ENCODE data around the gene RPS15.

RPS15 gene

DNA sequence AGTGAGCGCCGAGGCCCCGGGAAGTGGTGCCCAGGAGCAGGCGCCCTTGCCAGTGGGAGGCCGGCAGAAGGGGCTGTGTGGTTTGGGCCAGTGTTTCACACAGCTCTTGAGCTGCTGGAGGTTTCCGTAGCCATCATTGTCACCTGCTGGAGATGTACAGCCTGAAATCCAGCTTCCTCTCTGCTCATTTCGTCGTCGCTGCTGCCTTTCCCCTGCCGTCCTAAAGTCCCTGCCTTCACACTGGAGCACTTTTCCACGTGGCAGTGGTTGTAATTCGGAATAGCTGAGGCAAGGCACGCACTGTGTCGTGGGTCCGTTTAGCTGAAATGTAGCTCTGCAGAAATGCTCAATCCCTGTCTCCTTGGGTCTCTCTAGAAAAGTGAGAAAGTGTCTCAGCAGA, 17.6 kb upstream of the RPS15 start:
- no peak for DNase-seq

DNA sequence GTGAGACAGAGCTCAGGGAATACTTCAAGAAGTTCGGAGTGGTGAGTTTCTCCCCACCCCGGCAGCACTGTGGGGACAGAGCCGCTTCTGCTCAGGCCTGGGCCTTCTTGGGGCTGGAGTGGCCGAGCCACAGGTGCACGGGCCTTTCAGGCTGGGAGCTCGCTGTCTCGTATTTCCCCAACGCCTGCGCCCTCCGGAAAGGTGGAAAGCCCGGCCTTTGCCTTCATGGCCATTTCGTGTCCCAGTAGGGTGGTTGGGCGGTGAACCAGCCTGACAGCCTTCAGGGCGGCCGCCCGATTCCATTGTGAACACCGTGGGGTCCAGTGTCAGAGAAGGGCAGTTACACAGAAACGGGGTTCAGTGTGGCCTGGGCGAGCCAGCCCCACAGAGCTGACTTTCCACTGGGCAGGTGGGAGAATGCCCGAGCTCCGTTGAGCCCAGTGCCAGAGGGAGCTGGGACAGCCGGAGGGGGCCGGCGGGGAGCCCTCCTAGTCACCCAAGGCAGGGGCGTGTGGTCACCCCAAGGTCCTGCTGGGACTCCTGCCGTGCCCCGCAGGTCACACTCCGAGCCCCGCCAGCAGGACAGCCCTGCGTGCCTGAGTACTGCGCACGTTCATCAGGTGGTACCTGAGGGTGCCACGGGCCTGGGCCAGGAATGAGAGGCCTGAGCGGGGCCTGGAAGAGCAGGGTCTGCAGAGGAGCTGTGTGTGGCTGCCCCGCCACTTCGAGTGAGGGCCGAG, 16.8 kb upstream of the RPS15 start:
- DNase-seq = no peak

DNA sequence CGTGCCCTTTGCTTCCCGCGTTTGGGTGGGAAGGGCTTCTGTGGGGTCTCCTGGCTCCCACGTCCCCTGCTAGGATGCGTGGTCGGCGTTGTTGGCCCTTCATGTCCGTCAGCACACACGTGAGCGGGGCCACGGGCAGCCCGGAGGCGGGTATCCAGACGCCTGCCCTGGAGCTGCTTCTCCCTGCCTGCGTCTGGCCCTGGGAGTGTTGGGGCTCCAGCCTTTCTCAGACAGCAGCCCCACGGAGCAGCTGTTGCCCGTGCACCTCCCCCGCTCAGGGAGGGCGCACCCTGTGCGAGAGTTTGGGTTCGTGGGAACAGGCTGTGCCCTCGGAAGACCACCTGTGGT, 16.3 kb upstream of the RPS15 start:
- no peak for DNase-seq

DNA sequence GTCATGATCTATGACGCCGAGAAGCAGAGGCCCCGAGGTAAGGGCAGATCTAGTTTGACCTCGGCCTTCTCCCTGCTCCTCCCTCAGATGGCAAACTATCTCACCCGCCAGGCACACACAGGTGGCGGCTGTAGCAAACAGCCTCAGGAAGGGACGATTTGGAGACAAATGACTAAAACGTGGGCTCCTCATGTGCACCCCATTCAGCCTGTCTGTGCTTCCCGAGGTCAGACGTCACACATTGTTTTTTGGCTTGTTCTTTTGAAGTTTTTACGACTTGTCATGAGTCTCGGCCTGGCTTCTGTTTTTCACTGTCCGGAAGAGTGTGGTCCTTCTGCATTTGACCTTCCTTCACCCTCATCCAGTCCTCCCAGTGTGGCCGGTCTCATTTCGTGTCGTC, 15.8 kb upstream of the RPS15 start:
- no peak for DNase-seq

GRCh38 chr19:1422943-1423342, 15.3 kb upstream of the RPS15 start:
- no peak for DNase-seq

DNA sequence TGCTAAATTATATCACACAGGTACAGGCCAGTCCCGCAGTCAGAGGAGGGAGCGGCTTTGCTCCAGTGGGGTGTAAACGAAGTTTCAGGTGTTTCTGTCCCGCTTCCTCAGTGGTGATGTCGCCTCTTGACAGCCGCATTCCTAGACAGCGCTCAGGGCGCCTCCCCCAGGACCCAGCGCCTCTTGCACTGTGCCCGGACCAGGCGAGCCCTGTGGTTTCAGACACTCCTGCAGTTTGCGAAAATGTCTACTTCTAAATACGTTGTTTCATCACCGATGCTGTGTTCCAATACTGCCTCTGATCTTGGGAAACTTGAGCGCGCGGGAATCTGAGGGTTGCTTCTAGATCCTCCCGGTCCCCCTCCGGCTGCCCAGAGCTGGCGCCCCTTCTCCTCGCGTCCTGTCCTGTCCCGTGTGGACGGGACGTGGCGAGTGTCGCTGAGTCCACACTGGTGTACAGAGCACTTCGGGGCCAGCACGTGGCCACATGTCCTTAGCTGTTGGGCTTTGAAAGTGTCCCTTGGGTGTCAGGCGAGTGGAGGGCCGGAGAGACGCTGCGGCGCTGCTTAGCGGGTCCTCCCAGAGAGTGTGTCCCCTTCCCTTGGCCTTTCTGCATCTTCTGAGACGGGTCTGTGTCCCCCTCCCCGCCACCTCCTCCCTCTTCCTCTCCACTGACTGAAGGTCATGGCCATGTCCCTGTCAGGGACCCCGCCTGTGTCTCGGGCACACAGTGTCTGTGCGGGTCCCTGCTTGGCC, 14.6 kb upstream of the RPS15 start:
- DNase-seq = no peak

DNA sequence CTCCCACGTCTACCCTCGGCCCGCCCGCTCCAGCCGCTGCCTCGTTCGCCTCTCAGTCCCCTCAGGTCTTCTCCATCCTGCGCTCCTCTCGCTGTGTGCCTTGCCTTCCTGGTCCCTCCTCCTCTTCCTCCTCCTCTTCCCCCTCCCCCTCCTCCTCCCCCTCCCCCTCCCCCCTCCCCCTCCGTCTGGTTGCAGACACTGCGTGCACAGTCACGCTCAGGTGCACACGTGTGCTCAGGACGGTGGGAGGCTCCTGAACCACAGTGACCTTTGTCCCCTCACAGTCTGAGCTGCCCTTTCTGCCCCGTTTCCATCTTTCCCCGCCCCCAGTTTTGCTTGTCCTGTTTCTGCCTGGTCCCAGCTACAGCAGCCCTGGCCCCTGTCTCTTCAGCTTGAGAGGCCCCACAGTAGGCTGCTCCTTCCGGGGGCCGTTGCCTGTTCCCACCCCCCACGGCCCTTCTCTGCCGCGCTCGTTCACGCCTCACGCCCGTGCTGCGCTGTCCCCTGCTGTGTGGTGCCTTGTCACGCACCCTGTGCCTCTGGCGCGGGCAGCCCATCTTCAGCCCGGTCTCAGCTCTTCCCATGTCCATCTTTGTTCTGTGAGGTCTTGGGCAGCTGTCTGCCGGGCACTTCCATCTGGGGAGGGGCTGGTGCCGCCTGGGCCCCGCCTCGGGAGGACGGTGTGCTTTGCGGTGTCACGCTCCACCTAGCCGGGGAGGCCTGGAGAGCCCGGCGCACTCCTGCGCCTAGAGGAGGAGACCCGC, 13.8 kb upstream of the RPS15 start:
- DNase-seq = no peak

- no peak for DNase-seq
These were observed 12.9 kb upstream of the RPS15 start for GRCh38 chr19:1425102-1425837.

GRCh38 chr19:1425902-1426301, 12.3 kb upstream of the RPS15 start:
- no peak for DNase-seq

DNA sequence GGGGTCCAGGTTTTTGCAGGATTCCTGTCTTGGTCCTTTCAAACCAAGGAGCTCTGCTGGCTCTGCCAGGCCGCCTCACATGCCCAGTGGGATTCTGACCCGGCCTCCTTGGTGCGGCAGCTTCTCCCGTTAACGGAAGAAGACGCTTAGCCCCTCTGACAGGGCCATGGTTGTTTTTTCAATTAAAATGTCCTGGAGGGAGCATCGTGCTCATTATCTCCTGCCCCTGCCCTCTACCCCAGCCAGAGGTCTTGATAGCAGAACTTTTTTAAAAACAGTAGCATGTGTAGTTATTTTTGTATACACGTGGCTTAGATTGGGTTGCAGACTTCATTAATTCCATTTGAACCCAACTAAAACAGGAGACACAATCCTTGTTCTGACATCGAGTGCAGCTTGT, 11.5 kb upstream of the RPS15 start:
- no peak for DNase-seq

DNA sequence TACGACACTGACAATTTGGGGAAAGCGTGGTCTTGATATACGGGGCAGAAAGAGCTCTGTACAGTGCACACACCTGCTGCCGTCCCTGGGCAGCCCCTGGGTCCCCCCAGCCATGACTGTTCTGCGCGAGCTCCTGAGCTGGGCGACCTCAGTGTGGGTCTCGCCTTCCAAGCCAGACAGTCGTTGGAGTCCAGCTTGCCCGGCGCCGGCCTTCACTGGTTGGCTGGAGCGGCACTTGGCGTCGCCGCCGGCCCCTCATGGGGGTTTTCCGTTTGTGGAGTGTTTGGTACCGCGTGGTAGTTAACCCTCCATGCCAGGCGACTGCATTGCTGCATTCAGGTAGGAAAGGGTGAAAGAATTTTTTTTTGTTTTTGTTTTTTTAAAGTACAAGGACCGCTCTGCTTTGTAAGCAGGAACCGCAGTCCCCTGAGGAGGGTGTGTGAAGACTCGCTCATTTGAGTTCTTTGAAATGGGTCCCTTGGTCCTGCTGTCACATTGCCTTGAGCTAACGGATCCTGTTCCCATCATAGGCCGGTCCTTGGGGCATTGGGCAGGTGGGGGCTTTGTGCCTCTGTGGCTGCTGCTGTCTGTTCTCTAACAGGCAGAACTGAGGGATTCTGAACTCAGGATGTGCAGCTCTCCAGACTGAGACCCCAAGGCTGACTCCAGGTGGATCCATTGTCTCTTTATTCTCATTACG, 10.8 kb upstream of the RPS15 start:
- no peak for DNase-seq

DNA sequence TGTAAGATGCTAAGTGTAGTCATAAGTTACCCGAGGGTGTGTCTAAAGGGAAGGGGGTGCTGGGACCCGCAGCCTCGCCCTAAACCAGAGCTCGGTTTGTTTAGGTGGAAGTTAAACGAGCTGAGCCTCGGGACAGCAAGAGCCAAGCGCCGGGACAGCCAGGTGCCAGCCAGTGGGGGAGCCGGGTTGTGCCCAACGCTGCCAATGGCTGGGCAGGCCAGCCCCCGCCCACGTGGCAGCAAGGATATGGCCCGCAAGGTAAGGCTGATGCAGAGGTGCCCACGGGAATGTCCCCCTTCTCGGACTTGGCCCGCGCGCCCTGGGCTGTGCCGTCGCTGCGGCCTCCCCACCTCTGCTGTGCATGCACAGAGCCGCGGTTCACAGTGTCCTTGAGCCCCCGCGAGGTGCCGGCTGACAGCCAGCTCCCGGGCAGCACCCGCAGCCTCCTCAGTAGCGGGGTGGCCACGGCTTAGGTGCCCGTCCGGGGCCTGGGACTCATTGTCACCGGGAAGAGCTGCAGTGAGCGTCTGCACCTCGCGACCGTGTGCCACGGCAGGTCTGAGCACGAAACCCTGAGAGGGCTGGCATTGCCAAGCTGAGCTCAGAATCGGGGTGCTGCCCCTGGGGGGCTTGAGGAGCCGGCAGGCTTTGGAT, 9.3 kb upstream of the RPS15 start:
- no peak for DNase-seq

- no peak for DNase-seq
These were observed 8.4 kb upstream of the RPS15 start for GRCh38 chr19:1429750-1430149.

GRCh38 chr19:1430246-1430645, 8.0 kb upstream of the RPS15 start:
- no peak for DNase-seq

- no peak for DNase-seq
These were observed 6.3 kb upstream of the RPS15 start for GRCh38 chr19:1431759-1432506.

DNA sequence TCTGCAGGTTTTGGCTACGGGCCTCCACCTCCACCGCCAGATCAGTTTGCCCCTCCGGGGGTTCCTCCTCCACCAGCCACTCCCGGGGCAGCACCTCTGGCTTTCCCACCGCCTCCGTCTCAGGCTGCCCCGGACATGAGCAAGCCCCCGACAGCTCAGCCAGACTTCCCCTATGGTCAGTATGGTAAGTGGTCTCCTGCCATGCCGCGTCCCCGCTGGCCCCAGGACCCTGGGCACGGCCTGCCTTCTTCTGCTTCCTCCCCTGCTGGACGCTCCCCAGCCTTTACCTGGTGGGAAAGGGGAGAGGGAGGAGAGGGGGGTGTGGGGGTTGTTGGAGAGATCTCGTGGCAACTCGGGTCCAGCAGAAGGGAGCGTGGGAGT, 5.7 kb upstream of the RPS15 start:
- no peak for DNase-seq

GRCh38 chr19:1433119-1434039, 4.8 kb upstream of the RPS15 start:
- no peak for DNase-seq

- DNase-seq = no peak
These were observed 4.2 kb upstream of the RPS15 start for GRCh38 chr19:1434040-1434366.

DNA sequence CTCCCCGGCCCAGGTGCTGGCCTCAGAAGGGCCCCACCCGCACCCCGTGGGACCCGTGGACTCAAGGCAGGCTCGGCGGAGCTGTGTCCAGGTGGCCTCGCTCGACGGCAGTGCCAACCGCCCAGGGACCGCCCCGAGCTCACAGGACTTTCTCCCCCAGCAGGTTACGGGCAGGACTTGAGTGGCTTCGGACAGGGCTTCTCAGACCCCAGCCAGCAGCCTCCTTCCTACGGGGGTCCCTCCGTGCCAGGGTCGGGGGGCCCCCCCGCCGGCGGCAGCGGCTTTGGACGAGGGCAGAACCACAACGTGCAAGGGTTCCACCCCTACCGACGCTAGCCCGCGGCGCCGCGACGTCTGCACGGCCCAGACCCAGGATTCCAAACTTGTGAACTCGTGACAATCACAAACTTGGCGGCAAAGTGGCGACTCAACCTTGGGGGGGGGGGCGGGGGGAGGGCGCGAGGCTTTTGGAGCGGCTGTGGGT, 3.6 kb upstream of the RPS15 start:
- no peak for DNase-seq

DNA sequence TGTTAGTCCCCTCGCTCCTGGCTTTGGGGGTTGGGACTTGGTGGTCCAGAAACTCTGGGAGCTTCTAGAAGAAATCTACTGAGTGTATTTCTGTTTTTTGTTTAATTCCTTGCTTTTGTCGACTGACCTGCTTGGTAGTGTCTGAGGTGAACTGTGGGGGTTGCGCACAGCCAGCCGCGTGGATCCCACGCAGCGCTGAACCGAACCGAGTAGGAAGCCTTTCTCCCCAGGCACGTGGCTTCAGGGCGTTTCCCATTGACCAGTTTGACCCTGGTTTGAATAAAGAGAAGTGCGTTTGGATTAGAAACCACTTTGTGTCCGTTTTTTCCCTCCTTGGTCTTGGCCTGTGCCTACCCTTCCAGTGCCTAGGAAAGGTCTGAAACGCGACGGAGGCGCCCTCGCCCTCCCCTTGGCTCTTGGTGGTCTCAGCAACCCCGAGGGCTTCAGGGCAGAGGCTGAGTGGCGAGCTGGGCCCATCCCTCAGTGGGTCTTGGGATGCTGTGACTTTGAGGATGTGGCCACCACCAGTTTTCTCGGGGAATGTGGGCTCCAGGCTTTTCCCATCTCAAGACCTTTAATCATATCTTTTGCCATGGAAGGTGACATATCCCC, 2.7 kb upstream of the RPS15 start:
- DNase-seq = no peak
